Measurements from ENCODE around the gene MRTFA.

DNA sequence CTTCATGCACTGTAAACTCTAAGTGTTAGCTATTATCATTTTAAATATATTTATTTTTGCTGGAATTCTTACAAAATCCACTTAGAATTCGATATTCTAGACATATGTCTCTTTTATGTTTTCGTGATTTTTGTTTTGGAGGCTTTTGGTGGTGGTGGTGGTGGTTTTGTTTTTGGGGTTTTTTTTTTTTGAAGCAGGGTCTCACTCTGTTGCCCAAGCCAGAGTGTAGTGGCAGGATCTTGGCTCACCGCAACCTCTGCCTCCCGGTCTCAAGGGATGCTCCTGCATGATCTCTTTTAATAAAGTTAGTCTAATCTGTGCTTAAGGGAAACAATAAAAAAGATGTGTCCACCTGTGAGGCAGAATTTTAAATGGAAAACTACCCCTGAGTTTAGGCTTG, 117.7 kb downstream of the MRTFA start:
- TF ChIP-seq, protein P1, sequence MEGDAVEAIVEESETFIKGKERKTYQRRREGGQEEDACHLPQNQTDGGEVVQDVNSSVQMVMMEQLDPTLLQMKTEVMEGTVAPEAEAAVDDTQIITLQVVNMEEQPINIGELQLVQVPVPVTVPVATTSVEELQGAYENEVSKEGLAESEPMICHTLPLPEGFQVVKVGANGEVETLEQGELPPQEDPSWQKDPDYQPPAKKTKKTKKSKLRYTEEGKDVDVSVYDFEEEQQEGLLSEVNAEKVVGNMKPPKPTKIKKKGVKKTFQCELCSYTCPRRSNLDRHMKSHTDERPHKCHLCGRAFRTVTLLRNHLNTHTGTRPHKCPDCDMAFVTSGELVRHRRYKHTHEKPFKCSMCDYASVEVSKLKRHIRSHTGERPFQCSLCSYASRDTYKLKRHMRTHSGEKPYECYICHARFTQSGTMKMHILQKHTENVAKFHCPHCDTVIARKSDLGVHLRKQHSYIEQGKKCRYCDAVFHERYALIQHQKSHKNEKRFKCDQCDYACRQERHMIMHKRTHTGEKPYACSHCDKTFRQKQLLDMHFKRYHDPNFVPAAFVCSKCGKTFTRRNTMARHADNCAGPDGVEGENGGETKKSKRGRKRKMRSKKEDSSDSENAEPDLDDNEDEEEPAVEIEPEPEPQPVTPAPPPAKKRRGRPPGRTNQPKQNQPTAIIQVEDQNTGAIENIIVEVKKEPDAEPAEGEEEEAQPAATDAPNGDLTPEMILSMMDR (conservative IDR thresholded peaks at IDR 0.05; ENCODE audit: low read length): no peak
- TF ChIP-seq EZH2phosphoT487 (IDR thresholded peaks at IDR 0.05; ENCODE audit: borderline replicate concordance, low read depth, low read length): no peak
